GM19397 (cell line): ENCODE data around the gene MUS81.
"Not testable (repeated sequence)": the region's sequence is repeated elsewhere in the genome, so short reads cannot be mapped to it uniquely, and the experiment has no call there.

Source experiments
- ATAC-seq: cut with Tn5 transposase; IDR thresholded peaks from one replicate; pipeline ENCODE4 v1.9.1; 2021; ENCODE audit warnings: mild to moderate bottlenecking, moderate library complexity; ENCODE audit not compliant: unreplicated experiment

Gene MUS81

GRCh38 chr11:65860278-65861164 is at the start of gene MUS81:
MUS81 (plus strand) TSS chr11:65860433; CDS start chr11:65860754, 321 bp downstream.
- no peak for ATAC-seq

GRCh38 chr11:65811764-65812475 is 48.3 kb upstream of the MUS81 start:
- ATAC-seq = no peak

- no peak for ATAC-seq
These were observed 45.9 kb upstream of the MUS81 start for GRCh38 chr11:65814131-65814985.

GRCh38 chr11:65814986-65815565 is 45.2 kb upstream of the MUS81 start:
- no peak for ATAC-seq

- ATAC-seq = no peak
These were observed 43.5 kb upstream of the MUS81 start for GRCh38 chr11:65816696-65817095.

GRCh38 chr11:65817312-65817834 is 42.9 kb upstream of the MUS81 start:
- no peak for ATAC-seq

GRCh38 chr11:65817835-65818680 is 42.2 kb upstream of the MUS81 start:
- ATAC-seq = peak; percentile 83

- no peak for ATAC-seq
These were observed 39.1 kb upstream of the MUS81 start for GRCh38 chr11:65821107-65821506.

GRCh38 chr11:65822776-65823528 is 37.3 kb upstream of the MUS81 start:
- no peak for ATAC-seq

GRCh38 chr11:65826984-65827735 is 33.1 kb upstream of the MUS81 start:
- no peak for ATAC-seq

- no peak for ATAC-seq
These were observed 30.8 kb upstream of the MUS81 start for GRCh38 chr11:65829459-65829858.

- ATAC-seq = not testable (repeated sequence)
These were observed 28.0 kb upstream of the MUS81 start for GRCh38 chr11:65832231-65832630.

- peak; percentile 93 for ATAC-seq
These were observed 26.8 kb upstream of the MUS81 start, which contains the start of gene SNX32 for GRCh38 chr11:65833297-65834030. SNX32 (plus strand) TSS chr11:65833963; CDS start chr11:65834066, 103 bp downstream.

- ATAC-seq = no peak
These were observed 26.0 kb upstream of the MUS81 start for GRCh38 chr11:65834202-65834601.

- no peak for ATAC-seq
These were observed 18.1 kb upstream of the MUS81 start for GRCh38 chr11:65842144-65842543.

GRCh38 chr11:65843811-65844210 is 16.4 kb upstream of the MUS81 start:
- ATAC-seq = no peak

- no peak for ATAC-seq
These were observed 15.9 kb upstream of the MUS81 start for GRCh38 chr11:65844231-65844872.
